Activated CD8-positive, alpha-beta T cell treated with anti-CD3 and anti-CD28 coated beads, Interleukin-2, amount 10 ng/mL, durations not matched to agents 7 days and 5 days (primary cell): ENCODE measurements around the gene RBBP8. TPM values are rescaled to one million over a fixed set of nuclear protein-coding genes. Genes with fewer than 3 reads are reported as not detected.
"Not testable (repeated sequence)": the region's sequence is repeated elsewhere in the genome, so short reads cannot be mapped to it uniquely, and the experiment has no call there.

Experiments
- ATAC-seq: fragments of 150-1000 bp; cut with Tn5 transposase; one replicate; pipeline ENCODE4 v1.10.0; 2021; ENCODE audit warnings: moderate library complexity
- CTCF ChIA-PET: fragments of 350-600 bp; sonication (Branson Sonifier 250); formaldehyde crosslinking; loops from one replicate; lab custom pipeline; 2021; ENCODE audit warnings: antibody characterized with exemption; lab: Charles Lee
- POLR2A ChIA-PET: fragments of 350-600 bp; sonication (Branson Sonifier 250); formaldehyde crosslinking; loops from one replicate; lab custom pipeline; 2021; ENCODE audit warnings: antibody characterized with exemption; lab: Charles Lee
- DNase-seq: peaks from one replicate; pipeline ENCODE4 v3.0.0-alpha.2; 2020
- H3K27ac Mint-ChIP-seq: one replicate; pipeline ENCODE4 v1.8.0; 2021; ENCODE audit warnings: mild to moderate bottlenecking, mixed read lengths
- H3K27me3 Mint-ChIP-seq: one replicate; pipeline ENCODE4 v1.8.0; 2021; ENCODE audit warnings: low read depth, mixed read lengths
- H3K36me3 Mint-ChIP-seq: one replicate; pipeline ENCODE4 v1.8.0; 2021; ENCODE audit warnings: low read depth, mixed read lengths
- H3K4me1 Mint-ChIP-seq: one replicate; pipeline ENCODE4 v1.8.0; 2021; ENCODE audit warnings: low read depth, mixed read lengths
- H3K4me3 Mint-ChIP-seq: one replicate; pipeline ENCODE4 v1.8.0; 2021; ENCODE audit warnings: mild to moderate bottlenecking, mixed read lengths
- H3K9me3 Mint-ChIP-seq: one replicate; pipeline ENCODE4 v1.8.0; 2022; ENCODE audit warnings: mixed read lengths; ENCODE audit not compliant: insufficient read depth
- total RNA-seq, 2 experiments: library from RNA; stranded (reverse); gene quantifications; one replicate each; pipeline ENCODE4 v1.2.3, GENCODE V29; 2021

Gene RBBP8
- total RNA-seq, 2 experiments from 2014 or later = 72.1 to 74.8 TPM

DNA sequence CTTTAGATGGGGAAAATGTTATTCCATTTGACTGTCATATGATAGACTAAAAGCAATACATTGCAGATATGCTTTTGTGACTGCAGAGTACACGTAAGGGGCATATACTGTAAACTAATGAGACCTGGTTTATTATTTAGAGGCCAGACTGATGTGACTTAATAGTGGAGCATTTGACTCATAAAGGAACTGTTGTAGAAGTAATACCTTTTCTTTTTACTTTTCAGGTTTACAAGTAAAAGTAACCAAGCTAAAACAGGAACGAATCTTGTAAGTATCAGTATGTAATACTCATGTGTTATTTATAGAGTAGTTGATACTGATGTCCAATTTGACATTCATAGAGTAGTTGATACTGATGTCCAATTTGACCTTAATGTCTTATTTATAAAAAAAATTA, 13.1 kb downstream of the RBBP8 start:
- Mint-ChIP-seq H3K27ac (no peak overlapping the region), H3K9me3 (no peaks in the 10 kb centered on the region), H3K4me3 (no peak overlapping the region), H3K27me3 (no peaks in the 10 kb centered on the region), H3K36me3 (peaks cover 58% of the 10 kb centered on the region), H3K4me1 (no peaks in the 10 kb centered on the region)
- no peak for DNase-seq
- CTCF ChIA-PET = interaction anchor here (2.0 kb wide), 1 partner anchor 17 kb away, joined by 10 read pairs; no protein-coding TSS in a partner anchor
- POLR2A ChIA-PET = no interaction called here
- no peak for ATAC-seq

DNA sequence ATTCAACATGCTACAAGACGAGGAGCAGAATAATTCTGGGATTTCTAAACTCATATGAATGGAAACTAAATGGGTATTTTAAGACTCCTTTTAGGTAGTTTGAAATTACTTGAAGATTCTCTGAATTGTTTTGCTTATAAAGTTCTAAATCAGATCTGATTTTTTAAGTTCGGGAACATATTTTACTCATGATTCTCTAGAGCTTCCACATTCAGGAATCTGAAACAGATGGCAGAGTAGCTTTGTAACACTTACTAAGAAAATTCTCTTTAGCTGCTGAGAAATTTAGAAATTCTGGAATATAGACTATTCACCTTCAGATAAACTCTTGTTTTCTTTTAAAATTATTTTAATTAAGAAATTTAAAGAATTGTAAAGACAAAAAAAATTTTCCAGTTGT, 13.7 kb downstream of the RBBP8 start:
- Mint-ChIP-seq H3K9me3 (no peaks in the 10 kb centered on the region), H3K27ac (no peak overlapping the region), H3K36me3 (peaks cover 62% of the 10 kb centered on the region), H3K4me3 (no peak overlapping the region), H3K27me3 (no peaks in the 10 kb centered on the region), H3K4me1 (no peaks in the 10 kb centered on the region)
- ATAC-seq (no peak), DNase-seq (no peak)
- CTCF ChIA-PET = interaction anchor here (2.0 kb wide), 1 partner anchor 18 kb away, joined by 10 read pairs; no protein-coding TSS in a partner anchor
- POLR2A ChIA-PET = no interaction called here

DNA sequence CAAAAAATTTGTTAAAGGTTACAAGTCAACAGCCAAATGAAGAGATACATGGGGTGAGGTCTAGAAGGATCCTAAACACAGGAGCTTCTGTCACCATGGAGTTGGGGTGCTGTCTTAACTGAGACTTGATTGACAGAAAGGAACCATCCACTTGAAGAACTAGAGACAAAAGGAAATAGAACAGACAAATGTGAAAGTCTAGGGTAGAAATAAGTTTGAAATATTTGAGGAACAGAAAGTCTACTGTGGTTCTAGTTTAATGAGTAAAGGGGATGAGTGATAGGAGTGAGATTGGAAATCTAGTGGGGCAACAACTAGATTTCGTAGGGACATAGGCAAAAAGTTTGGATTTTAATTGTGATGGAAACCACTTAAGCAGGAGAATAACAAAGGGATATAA, 18.7 kb downstream of the RBBP8 start:
- peaks cover 75% of the 10 kb centered on the region for H3K36me3 Mint-ChIP-seq
- DNase-seq = no peak
- no peaks in the 10 kb centered on the region for H3K27me3 Mint-ChIP-seq
- ChIA-PET CTCF (no interaction called here), POLR2A (no interaction called here)
- H3K4me3 Mint-ChIP-seq = no peak overlapping the region
- no peaks in the 10 kb centered on the region for H3K9me3 Mint-ChIP-seq
- ATAC-seq = no peak
- no peak overlapping the region for H3K27ac Mint-ChIP-seq
- peaks cover 15% of the 10 kb centered on the region for H3K4me1 Mint-ChIP-seq

DNA sequence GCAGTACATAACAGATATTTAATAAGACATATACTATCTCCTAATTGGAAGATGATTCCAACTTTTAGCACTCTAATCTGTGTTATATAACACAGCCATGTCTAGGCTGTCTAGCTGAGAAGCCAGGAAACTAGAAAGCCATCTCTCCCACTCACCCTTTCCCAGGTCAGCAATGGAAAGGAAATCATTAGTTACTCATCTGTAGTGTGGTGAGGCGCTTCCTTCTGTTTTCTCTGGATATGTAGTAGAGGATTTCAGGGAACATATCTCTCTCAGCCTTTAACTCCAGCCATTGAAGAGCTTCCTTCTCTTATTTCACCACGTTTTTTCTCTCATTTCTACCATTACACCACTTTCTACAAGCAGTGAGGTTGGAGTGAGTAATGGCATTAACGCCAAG, 19.4 kb downstream of the RBBP8 start:
- no peak overlapping the region for H3K27ac Mint-ChIP-seq
- POLR2A ChIA-PET = no interaction called here
- peaks cover 17% of the 10 kb centered on the region for H3K4me1 Mint-ChIP-seq
- H3K36me3 Mint-ChIP-seq = peaks cover 75% of the 10 kb centered on the region
- DNase-seq (no peak), ATAC-seq (no peak)
- H3K27me3 Mint-ChIP-seq = no peaks in the 10 kb centered on the region
- CTCF ChIA-PET = interaction anchor here (1.6 kb wide), 1 partner anchor 26 kb away, joined by 3 read pairs; no protein-coding TSS in a partner anchor
- no peak overlapping the region for H3K4me3 Mint-ChIP-seq
- no peaks in the 10 kb centered on the region for H3K9me3 Mint-ChIP-seq

DNA sequence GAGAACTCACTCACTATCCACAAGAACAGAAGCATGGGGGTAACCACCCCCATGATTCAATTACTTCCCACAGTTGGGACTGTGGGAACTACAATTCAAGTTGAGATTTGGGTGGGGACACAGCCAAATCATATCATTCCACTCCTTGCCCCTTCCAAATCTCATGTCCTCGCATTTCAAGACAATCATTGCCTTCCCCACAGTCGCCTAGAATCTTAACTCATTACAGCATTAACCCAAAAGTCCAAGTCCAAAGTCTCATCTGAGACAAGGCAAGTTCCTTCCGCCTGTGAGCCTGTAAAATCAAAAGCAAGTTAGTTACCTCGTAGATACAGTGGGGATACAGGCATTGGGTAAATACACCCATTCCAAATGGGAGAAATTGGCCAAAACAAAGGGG, 20.9 kb downstream of the RBBP8 start:
- CTCF ChIA-PET = interaction anchor here (1.6 kb wide), 1 partner anchor 25 kb away, joined by 3 read pairs; no protein-coding TSS in a partner anchor
- H3K9me3 Mint-ChIP-seq, ATAC-seq, DNase-seq, H3K27ac Mint-ChIP-seq, H3K27me3 Mint-ChIP-seq, H3K4me3 Mint-ChIP-seq, POLR2A ChIA-PET: not testable (repeated sequence)
- H3K36me3 Mint-ChIP-seq = peaks cover 75% of the 10 kb centered on the region
- H3K4me1 Mint-ChIP-seq = peaks cover 17% of the 10 kb centered on the region

DNA sequence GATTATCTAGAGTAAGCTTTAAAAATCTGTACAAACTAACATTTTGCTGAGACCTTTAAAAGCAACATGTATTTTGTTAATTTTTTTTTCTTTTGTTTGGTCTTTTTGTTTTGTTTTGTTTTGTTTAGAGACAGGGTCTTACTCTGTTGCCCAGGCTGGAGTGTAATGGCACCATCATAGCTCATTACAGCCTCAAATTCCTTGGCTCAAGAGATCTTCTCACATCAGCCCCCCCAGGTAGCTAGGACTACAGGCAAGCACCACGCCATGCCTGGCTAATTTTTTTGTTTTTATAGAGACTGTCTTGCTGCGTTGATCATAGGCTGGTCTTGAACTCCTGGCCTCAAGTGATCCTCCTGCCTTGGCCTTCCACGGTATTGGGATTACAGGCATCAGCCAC, 23.1 kb downstream of the RBBP8 start:
- peaks cover 17% of the 10 kb centered on the region for H3K4me1 Mint-ChIP-seq
- no peaks in the 10 kb centered on the region for H3K9me3 Mint-ChIP-seq
- H3K36me3 Mint-ChIP-seq = peaks cover 63% of the 10 kb centered on the region
- no peak overlapping the region for H3K27ac Mint-ChIP-seq
- H3K4me3 Mint-ChIP-seq = no peak overlapping the region
- no peak for ATAC-seq
- ChIA-PET CTCF (no interaction called here), POLR2A (no interaction called here)
- H3K27me3 Mint-ChIP-seq = no peaks in the 10 kb centered on the region
- DNase-seq = no peak

DNA sequence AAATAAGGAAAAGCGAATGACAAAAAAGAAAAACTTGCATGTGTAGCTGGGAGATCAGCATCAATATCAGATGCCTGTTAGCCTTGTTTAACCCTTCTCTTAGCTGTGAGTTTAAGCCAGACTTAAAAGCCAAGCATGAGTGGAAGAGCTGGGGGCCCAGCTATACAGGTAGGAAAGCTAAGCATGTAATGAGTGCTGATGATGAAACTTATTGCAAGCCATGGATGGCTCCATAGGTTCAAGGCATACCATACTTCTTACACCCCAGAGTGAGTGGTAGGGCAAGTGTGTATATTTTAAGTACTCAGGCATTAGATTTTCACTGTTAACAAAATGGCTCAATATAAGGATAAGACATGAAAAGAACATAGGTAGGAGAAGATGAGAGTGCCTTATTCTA, 28.0 kb downstream of the RBBP8 start:
- no peak overlapping the region for H3K4me3 Mint-ChIP-seq
- H3K4me1 Mint-ChIP-seq = peaks cover 4% of the 10 kb centered on the region
- CTCF ChIA-PET = interaction anchor here (0.7 to 2.2 kb wide), 5 partner anchors 16 to 451 kb away, joined by 3 to 5 read pairs (median 4); no protein-coding TSS in a partner anchor
- DNase-seq (no peak), ATAC-seq (no peak)
- POLR2A ChIA-PET = interaction anchor here (0.7 kb wide), 1 partner anchor 30 kb away, joined by 3 read pairs; no protein-coding TSS in a partner anchor
- H3K9me3 Mint-ChIP-seq = no peaks in the 10 kb centered on the region
- no peaks in the 10 kb centered on the region for H3K27me3 Mint-ChIP-seq
- H3K27ac Mint-ChIP-seq = no peak overlapping the region
- peaks cover 48% of the 10 kb centered on the region for H3K36me3 Mint-ChIP-seq

DNA sequence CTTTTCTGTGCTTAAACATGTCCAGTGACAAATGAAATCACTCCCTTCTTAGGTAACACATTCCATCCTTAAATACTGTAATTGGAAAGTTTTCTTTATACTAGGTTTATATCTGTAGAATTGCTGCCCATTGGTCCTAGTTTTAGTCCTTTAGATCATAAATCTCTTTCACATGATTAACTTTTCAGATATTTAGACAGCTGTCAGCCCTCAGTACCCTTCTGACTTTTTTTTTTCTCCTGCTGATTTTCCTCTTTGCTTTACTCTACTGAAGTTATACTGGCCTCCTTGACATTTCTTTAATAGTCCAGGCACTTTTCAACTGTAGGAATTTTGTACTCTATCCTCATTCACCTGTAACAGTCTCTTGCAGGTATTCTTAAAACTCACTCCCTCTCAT, 28.9 kb downstream of the RBBP8 start:
- ATAC-seq (no peak), DNase-seq (no peak)
- H3K4me3 Mint-ChIP-seq = no peak overlapping the region
- H3K27ac Mint-ChIP-seq = no peak overlapping the region
- H3K4me1 Mint-ChIP-seq = peaks cover 4% of the 10 kb centered on the region
- H3K9me3 Mint-ChIP-seq = no peaks in the 10 kb centered on the region
- no peaks in the 10 kb centered on the region for H3K27me3 Mint-ChIP-seq
- ChIA-PET POLR2A (no interaction called here), CTCF (interaction anchor here (0.9 to 2.2 kb wide), 4 partner anchors 15 to 450 kb away, joined by 3 to 5 read pairs (median 4); no protein-coding TSS in a partner anchor)
- H3K36me3 Mint-ChIP-seq = peaks cover 42% of the 10 kb centered on the region

DNA sequence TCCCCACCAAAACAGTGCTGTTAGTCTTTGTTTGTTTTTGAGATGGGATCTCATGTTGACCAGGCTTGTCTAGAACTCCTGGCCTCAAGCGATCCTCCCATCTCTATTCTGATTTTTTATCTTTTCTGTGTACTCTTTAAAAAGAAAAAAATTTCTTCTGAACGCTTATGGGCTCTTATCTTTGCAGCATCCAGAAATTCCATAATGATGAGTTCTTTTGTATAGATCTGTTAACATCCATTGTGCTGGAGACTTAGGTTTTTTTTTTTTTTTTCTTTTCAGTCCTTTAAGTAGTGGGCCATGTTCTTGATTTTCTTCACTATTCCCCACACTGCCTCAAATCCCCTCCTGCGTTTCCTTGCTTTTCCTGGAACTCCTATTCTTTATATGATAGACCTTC, 31.0 kb downstream of the RBBP8 start:
- ChIA-PET CTCF (interaction anchor here (1.0 kb wide), 1 partner anchor 14 kb away, joined by 3 read pairs; no protein-coding TSS in a partner anchor), POLR2A (no interaction called here)
- peaks cover 33% of the 10 kb centered on the region for H3K36me3 Mint-ChIP-seq
- DNase-seq (no peak), ATAC-seq (no peak)
- peaks cover 1% of the 10 kb centered on the region for H3K4me1 Mint-ChIP-seq
- no peak overlapping the region for H3K27ac Mint-ChIP-seq
- H3K27me3 Mint-ChIP-seq = no peaks in the 10 kb centered on the region
- H3K9me3 Mint-ChIP-seq = no peaks in the 10 kb centered on the region
- no peak overlapping the region for H3K4me3 Mint-ChIP-seq

DNA sequence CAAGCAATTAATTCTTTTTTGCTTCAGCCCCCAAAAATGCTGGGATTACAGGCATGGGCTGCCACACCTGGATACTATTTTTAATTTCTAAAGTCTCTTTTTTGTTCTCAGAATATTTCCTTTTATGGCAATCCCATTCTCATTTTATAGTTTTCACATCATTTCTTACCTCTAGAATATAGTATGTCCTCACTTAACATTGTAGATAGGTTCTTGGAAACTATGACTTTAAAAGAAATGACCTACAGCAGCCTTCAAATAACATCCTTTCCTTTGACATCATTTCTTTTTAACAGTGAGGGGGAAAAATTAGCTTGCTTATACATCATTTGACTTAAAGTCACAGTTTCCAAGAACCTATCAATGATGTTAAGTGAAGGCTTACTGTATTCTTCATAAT, 31.6 kb downstream of the RBBP8 start:
- no peak overlapping the region for H3K27ac Mint-ChIP-seq
- POLR2A ChIA-PET = no interaction called here
- no peak for DNase-seq
- peaks cover 1% of the 10 kb centered on the region for H3K4me1 Mint-ChIP-seq
- CTCF ChIA-PET = interaction anchor here (0.6 to 1.0 kb wide), 2 partner anchors 13 to 447 kb away, joined by 3 read pairs; no protein-coding TSS in a partner anchor
- H3K9me3 Mint-ChIP-seq = no peaks in the 10 kb centered on the region
- H3K36me3 Mint-ChIP-seq = peaks cover 30% of the 10 kb centered on the region
- H3K27me3 Mint-ChIP-seq = no peaks in the 10 kb centered on the region
- ATAC-seq = no peak
- no peak overlapping the region for H3K4me3 Mint-ChIP-seq

DNA sequence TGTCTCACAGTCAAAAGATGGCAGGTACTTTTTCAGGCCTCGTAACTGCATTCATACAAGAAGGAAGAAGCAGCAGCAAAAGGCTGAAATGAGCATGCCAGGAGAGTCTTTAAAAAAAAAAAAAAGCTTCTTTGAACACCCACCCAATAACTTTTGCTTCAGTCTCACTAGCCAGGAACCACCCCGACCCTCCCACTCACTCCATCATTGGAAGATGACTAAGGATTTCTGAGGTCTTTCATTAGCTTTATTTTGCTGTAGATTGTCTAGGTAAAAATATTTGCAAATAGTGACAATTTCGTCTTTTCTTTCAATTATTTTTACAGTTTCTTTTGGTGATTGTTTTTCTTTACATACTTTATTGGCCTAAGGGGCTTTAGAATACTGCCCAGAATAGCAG, 37.9 kb downstream of the RBBP8 start:
- DNase-seq = no peak
- peaks cover 4% of the 10 kb centered on the region for H3K4me1 Mint-ChIP-seq
- no peak for ATAC-seq
- no peaks in the 10 kb centered on the region for H3K27me3 Mint-ChIP-seq
- peaks cover 32% of the 10 kb centered on the region for H3K36me3 Mint-ChIP-seq
- H3K9me3 Mint-ChIP-seq = no peaks in the 10 kb centered on the region
- ChIA-PET CTCF (interaction anchor here (0.8 to 2.5 kb wide), 2 partner anchors 12 to 15 kb away, joined by 3 to 13 read pairs; no protein-coding TSS in a partner anchor), POLR2A (no interaction called here)
- no peak overlapping the region for H3K4me3 Mint-ChIP-seq
- H3K27ac Mint-ChIP-seq = no peak overlapping the region

DNA sequence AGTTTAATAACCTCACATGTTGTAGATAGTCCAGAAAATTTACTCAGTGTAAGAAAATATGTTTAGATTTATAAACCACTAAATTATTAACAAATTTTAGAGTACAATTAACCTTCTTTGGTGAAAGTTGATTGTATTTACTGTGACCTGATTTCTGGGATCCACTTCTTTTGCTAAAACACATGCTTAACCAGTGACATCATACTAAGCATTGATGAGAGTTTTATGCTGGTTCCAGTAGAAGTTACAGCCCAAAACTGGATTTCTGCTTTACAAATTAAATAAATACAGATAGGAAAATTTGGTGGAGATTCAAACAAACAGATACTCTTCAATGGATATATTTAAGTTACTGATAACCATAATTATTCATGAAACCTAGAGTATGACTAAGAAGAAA, 40.9 kb downstream of the RBBP8 start:
- Mint-ChIP-seq H3K4me3 (no peak overlapping the region), H3K27ac (no peak overlapping the region), H3K36me3 (peaks cover 48% of the 10 kb centered on the region), H3K27me3 (no peaks in the 10 kb centered on the region), H3K4me1 (peaks cover 7% of the 10 kb centered on the region), H3K9me3 (no peaks in the 10 kb centered on the region)
- CTCF ChIA-PET = interaction anchor here (1.2 kb wide), 1 partner anchor 9 kb away, joined by 8 read pairs; no protein-coding TSS in a partner anchor
- ATAC-seq (no peak), DNase-seq (no peak)
- POLR2A ChIA-PET = no interaction called here
